ENCODE results near the gene FADS2. TPM values are rescaled to one million over a fixed set of nuclear protein-coding genes. Genes with fewer than 3 reads are reported as not detected.

The FADS2 gene
- total and polyA plus RNA-seq, 9 of the 15 experiments (the other 6 are each of a cell fraction or from before 2014, with no cell fraction given) = 2.9 to 42.8 (median 16.2) TPM

- TF ChIP-seq HES1 (IDR thresholded peaks at IDR 0.05; ENCODE audit: low read depth) (no peak), TRIM25 (IDR thresholded peaks at IDR 0.05; ENCODE audit: borderline replicate concordance) (no peak), RB1 (IDR thresholded peaks at IDR 0.05; ENCODE audit: low read depth) (peak; percentile 88), CEBPB (tag; IDR thresholded peaks at IDR 0.05) (peak; percentile 98), PCBP1 (IDR thresholded peaks at IDR 0.05; ENCODE audit: low read depth, low read length, poor library complexity, severe bottlenecking) (peak; percentile 59), SPI1 (IDR thresholded peaks at IDR 0.05; ENCODE audit: borderline replicate concordance, low read depth, low read length) (no peak), MTF1 (CRISPR knock-in tag; IDR thresholded peaks at IDR 0.05; ENCODE audit: borderline replicate concordance) (no peak), YBX1 (IDR thresholded peaks at IDR 0.05) (no peak), ZNF253 (CRISPR knock-in tag; conservative IDR thresholded peaks at IDR 0.05) (no peak), TFAM (CRISPR knock-in tag; conservative IDR thresholded peaks at IDR 0.05) (no peak), ZNF766 (CRISPR knock-in tag; conservative IDR thresholded peaks at IDR 0.05) (peak; percentile 83), USF1 (CRISPR knock-in tag; IDR thresholded peaks at IDR 0.05) (0 out of 2 replicates have a peak, but pooled peaks have one; percentile 24), SREBF1 (IDR thresholded peaks at IDR 0.05; ENCODE audit: borderline replicate concordance, low read depth, low read length) (0 out of 2 replicates have a peak, but pooled peaks have one; percentile 56), ZNF23 (CRISPR knock-in tag; IDR thresholded peaks at IDR 0.05) (no peak), SMARCA4 (IDR thresholded peaks at IDR 0.05) (no peak), NBN (IDR thresholded peaks at IDR 0.05; ENCODE audit: low read depth) (peak; percentile 23; the same call in 1 of the 2 replicates), LEF1 (IDR thresholded peaks at IDR 0.05) (no peak), PRPF4 (IDR thresholded peaks at IDR 0.05; ENCODE audit: insufficient read depth, low read depth, low read length, poor library complexity, severe bottlenecking) (peak; percentile 54)
- TF ChIP-seq, protein P1, sequence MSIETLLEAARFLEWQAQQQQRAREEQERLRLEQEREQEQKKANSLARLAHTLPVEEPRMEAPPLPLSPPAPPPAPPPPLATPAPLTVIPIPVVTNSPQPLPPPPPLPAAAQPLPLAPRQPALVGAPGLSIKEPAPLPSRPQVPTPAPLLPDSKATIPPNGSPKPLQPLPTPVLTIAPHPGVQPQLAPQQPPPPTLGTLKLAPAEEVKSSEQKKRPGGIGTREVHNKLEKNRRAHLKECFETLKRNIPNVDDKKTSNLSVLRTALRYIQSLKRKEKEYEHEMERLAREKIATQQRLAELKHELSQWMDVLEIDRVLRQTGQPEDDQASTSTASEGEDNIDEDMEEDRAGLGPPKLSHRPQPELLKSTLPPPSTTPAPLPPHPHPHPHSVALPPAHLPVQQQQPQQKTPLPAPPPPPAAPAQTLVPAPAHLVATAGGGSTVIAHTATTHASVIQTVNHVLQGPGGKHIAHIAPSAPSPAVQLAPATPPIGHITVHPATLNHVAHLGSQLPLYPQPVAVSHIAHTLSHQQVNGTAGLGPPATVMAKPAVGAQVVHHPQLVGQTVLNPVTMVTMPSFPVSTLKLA (conservative IDR thresholded peaks at IDR 0.05) = peak in 1 of 2 experiments; percentile 84; a peak in 3 of 4 replicates
- TF ChIP-seq, protein P2, sequence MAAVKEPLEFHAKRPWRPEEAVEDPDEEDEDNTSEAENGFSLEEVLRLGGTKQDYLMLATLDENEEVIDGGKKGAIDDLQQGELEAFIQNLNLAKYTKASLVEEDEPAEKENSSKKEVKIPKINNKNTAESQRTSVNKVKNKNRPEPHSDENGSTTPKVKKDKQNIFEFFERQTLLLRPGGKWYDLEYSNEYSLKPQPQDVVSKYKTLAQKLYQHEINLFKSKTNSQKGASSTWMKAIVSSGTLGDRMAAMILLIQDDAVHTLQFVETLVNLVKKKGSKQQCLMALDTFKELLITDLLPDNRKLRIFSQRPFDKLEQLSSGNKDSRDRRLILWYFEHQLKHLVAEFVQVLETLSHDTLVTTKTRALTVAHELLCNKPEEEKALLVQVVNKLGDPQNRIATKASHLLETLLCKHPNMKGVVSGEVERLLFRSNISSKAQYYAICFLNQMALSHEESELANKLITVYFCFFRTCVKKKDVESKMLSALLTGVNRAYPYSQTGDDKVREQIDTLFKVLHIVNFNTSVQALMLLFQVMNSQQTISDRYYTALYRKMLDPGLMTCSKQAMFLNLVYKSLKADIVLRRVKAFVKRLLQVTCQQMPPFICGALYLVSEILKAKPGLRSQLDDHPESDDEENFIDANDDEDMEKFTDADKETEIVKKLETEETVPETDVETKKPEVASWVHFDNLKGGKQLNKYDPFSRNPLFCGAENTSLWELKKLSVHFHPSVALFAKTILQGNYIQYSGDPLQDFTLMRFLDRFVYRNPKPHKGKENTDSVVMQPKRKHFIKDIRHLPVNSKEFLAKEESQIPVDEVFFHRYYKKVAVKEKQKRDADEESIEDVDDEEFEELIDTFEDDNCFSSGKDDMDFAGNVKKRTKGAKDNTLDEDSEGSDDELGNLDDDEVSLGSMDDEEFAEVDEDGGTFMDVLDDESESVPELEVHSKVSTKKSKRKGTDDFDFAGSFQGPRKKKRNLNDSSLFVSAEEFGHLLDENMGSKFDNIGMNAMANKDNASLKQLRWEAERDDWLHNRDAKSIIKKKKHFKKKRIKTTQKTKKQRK (IDR thresholded peaks at IDR 0.05; ENCODE audit: borderline replicate concordance, low read depth, low read length) = no peak
These were observed 11.2 kb upstream of the FADS2 start, which contains the start of gene FADS1 (continued) for GRCh38 chr11:61816736-61817455.
